ENCODE data around the gene AKT2.

The AKT2 gene

GRCh38 chr19:40231057-40231456 is 54.1 kb downstream of the AKT2 start:
- H3K36me3 ChIP-seq (ENCODE audit: control insufficient read depth, low read depth, low read length), result peaks cover 7% of the 10 kb centered on the region
- H3K27me3 ChIP-seq (ENCODE audit: control insufficient read depth, insufficient read depth, low read length), result no peaks in the 10 kb centered on the region
- H3K4me3 ChIP-seq (ENCODE audit: low read length), result no peak overlapping the region
- H3K9me3 ChIP-seq (ENCODE audit: control insufficient read depth, low read depth, low read length), result no peaks in the 10 kb centered on the region
- no peak overlapping the region for H3K27ac ChIP-seq (ENCODE audit: low read length)
- no peak overlapping the region for H3K9ac ChIP-seq (ENCODE audit: low read length)
- peaks cover 19% of the 10 kb centered on the region for H3K4me1 ChIP-seq (ENCODE audit: control insufficient read depth, low read depth, low read length)

- H3K4me3 ChIP-seq (ENCODE audit: low read length), result no peak overlapping the region
- peaks cover 19% of the 10 kb centered on the region for H3K4me1 ChIP-seq (ENCODE audit: control insufficient read depth, low read depth, low read length)
- H3K9ac ChIP-seq (ENCODE audit: low read length), result no peak overlapping the region
- no peaks in the 10 kb centered on the region for H3K9me3 ChIP-seq (ENCODE audit: control insufficient read depth, low read depth, low read length)
- peaks cover 1% of the 10 kb centered on the region for H3K36me3 ChIP-seq (ENCODE audit: control insufficient read depth, low read depth, low read length)
- no peaks in the 10 kb centered on the region for H3K27me3 ChIP-seq (ENCODE audit: control insufficient read depth, insufficient read depth, low read length)
- H3K27ac ChIP-seq (ENCODE audit: low read length), result no peak overlapping the region
These were observed 55.2 kb downstream of the AKT2 start for GRCh38 chr19:40229926-40230417.

GRCh38 chr19:40229484-40229883 is 55.7 kb downstream of the AKT2 start:
- no peak overlapping the region for H3K4me3 ChIP-seq (ENCODE audit: low read length)
- H3K36me3 ChIP-seq (ENCODE audit: control insufficient read depth, low read depth, low read length), result no peaks in the 10 kb centered on the region
- H3K9me3 ChIP-seq (ENCODE audit: control insufficient read depth, low read depth, low read length), result no peaks in the 10 kb centered on the region
- H3K27ac ChIP-seq (ENCODE audit: low read length), result no peak overlapping the region
- H3K27me3 ChIP-seq (ENCODE audit: control insufficient read depth, insufficient read depth, low read length), result no peaks in the 10 kb centered on the region
- H3K9ac ChIP-seq (ENCODE audit: low read length), result no peak overlapping the region
- peaks cover 19% of the 10 kb centered on the region for H3K4me1 ChIP-seq (ENCODE audit: control insufficient read depth, low read depth, low read length)

- Histone ChIP-seq H3K36me3 (ENCODE audit: control insufficient read depth, low read depth, low read length) (no peaks in the 10 kb centered on the region), H3K9me3 (ENCODE audit: control insufficient read depth, low read depth, low read length) (no peaks in the 10 kb centered on the region), H3K4me1 (ENCODE audit: control insufficient read depth, low read depth, low read length) (peaks cover 19% of the 10 kb centered on the region), H3K27ac (ENCODE audit: low read length) (no peak overlapping the region), H3K9ac (ENCODE audit: low read length) (no peak overlapping the region), H3K4me3 (ENCODE audit: low read length) (no peak overlapping the region), H3K27me3 (ENCODE audit: control insufficient read depth, insufficient read depth, low read length) (no peaks in the 10 kb centered on the region)
These were observed 56.3 kb downstream of the AKT2 start for GRCh38 chr19:40228863-40229262.

- Histone ChIP-seq H3K9ac (ENCODE audit: low read length) (no peak overlapping the region), H3K4me1 (ENCODE audit: control insufficient read depth, low read depth, low read length) (peaks cover 19% of the 10 kb centered on the region), H3K4me3 (ENCODE audit: low read length) (no peak overlapping the region), H3K27ac (ENCODE audit: low read length) (no peak overlapping the region), H3K36me3 (ENCODE audit: control insufficient read depth, low read depth, low read length) (no peaks in the 10 kb centered on the region), H3K27me3 (ENCODE audit: control insufficient read depth, insufficient read depth, low read length) (no peaks in the 10 kb centered on the region), H3K9me3 (ENCODE audit: control insufficient read depth, low read depth, low read length) (no peaks in the 10 kb centered on the region)
These were observed 56.8 kb downstream of the AKT2 start for GRCh38 chr19:40228346-40228745.

- no peak overlapping the region for H3K9ac ChIP-seq (ENCODE audit: low read length)
- H3K27ac ChIP-seq (ENCODE audit: low read length), result no peak overlapping the region
- H3K27me3 ChIP-seq (ENCODE audit: control insufficient read depth, insufficient read depth, low read length), result no peaks in the 10 kb centered on the region
- no peak overlapping the region for H3K4me3 ChIP-seq (ENCODE audit: low read length)
- H3K36me3 ChIP-seq (ENCODE audit: control insufficient read depth, low read depth, low read length), result no peaks in the 10 kb centered on the region
- no peaks in the 10 kb centered on the region for H3K9me3 ChIP-seq (ENCODE audit: control insufficient read depth, low read depth, low read length)
- H3K4me1 ChIP-seq (ENCODE audit: control insufficient read depth, low read depth, low read length), result no peaks in the 10 kb centered on the region
These were observed 59.5 kb downstream of the AKT2 start for GRCh38 chr19:40225440-40226305.

- Histone ChIP-seq H3K27ac (ENCODE audit: low read length) (no peak overlapping the region), H3K9ac (ENCODE audit: low read length) (no peak overlapping the region), H3K36me3 (ENCODE audit: control insufficient read depth, low read depth, low read length) (no peaks in the 10 kb centered on the region), H3K9me3 (ENCODE audit: control insufficient read depth, low read depth, low read length) (no peaks in the 10 kb centered on the region), H3K4me1 (ENCODE audit: control insufficient read depth, low read depth, low read length) (no peaks in the 10 kb centered on the region), H3K27me3 (ENCODE audit: control insufficient read depth, insufficient read depth, low read length) (peaks cover 11% of the 10 kb centered on the region), H3K4me3 (ENCODE audit: low read length) (no peak overlapping the region)
These were observed 60.6 kb downstream of the AKT2 start for GRCh38 chr19:40224342-40225150.

GRCh38 chr19:40223135-40223822 is 61.9 kb downstream of the AKT2 start:
- Histone ChIP-seq H3K36me3 (ENCODE audit: control insufficient read depth, low read depth, low read length) (no peaks in the 10 kb centered on the region), H3K9ac (ENCODE audit: low read length) (no peak overlapping the region), H3K9me3 (ENCODE audit: control insufficient read depth, low read depth, low read length) (no peaks in the 10 kb centered on the region), H3K4me3 (ENCODE audit: low read length) (peak overlapping the region; percentile 10), H3K27me3 (ENCODE audit: control insufficient read depth, insufficient read depth, low read length) (peaks cover 24% of the 10 kb centered on the region), H3K27ac (ENCODE audit: low read length) (no peak overlapping the region), H3K4me1 (ENCODE audit: control insufficient read depth, low read depth, low read length) (no peaks in the 10 kb centered on the region)

- Histone ChIP-seq H3K4me3 (ENCODE audit: low read length) (no peak overlapping the region), H3K4me1 (ENCODE audit: control insufficient read depth, low read depth, low read length) (no peaks in the 10 kb centered on the region), H3K36me3 (ENCODE audit: control insufficient read depth, low read depth, low read length) (no peaks in the 10 kb centered on the region), H3K9ac (ENCODE audit: low read length) (no peak overlapping the region), H3K27ac (ENCODE audit: low read length) (no peak overlapping the region), H3K27me3 (ENCODE audit: control insufficient read depth, insufficient read depth, low read length) (peaks cover 32% of the 10 kb centered on the region), H3K9me3 (ENCODE audit: control insufficient read depth, low read depth, low read length) (no peaks in the 10 kb centered on the region)
These were observed 63.1 kb downstream of the AKT2 start for GRCh38 chr19:40221858-40222619.

- H3K36me3 ChIP-seq (ENCODE audit: control insufficient read depth, low read depth, low read length), result no peaks in the 10 kb centered on the region
- H3K9ac ChIP-seq (ENCODE audit: low read length), result no peak overlapping the region
- H3K9me3 ChIP-seq (ENCODE audit: control insufficient read depth, low read depth, low read length), result no peaks in the 10 kb centered on the region
- H3K4me3 ChIP-seq (ENCODE audit: low read length), result no peak overlapping the region
- no peak overlapping the region for H3K27ac ChIP-seq (ENCODE audit: low read length)
- peaks cover 45% of the 10 kb centered on the region for H3K27me3 ChIP-seq (ENCODE audit: control insufficient read depth, insufficient read depth, low read length)
- no peaks in the 10 kb centered on the region for H3K4me1 ChIP-seq (ENCODE audit: control insufficient read depth, low read depth, low read length)
These were observed 64.5 kb downstream of the AKT2 start for GRCh38 chr19:40220674-40221073.
